Measurements from ENCODE around the gene HIBCH. TPM values are rescaled to one million over a fixed set of nuclear protein-coding genes. Genes with fewer than 3 reads are reported as not detected.

The HIBCH gene
- total RNA-seq, 2 experiments from 2014 or later, result 15.6 to 29.7 TPM

DNA sequence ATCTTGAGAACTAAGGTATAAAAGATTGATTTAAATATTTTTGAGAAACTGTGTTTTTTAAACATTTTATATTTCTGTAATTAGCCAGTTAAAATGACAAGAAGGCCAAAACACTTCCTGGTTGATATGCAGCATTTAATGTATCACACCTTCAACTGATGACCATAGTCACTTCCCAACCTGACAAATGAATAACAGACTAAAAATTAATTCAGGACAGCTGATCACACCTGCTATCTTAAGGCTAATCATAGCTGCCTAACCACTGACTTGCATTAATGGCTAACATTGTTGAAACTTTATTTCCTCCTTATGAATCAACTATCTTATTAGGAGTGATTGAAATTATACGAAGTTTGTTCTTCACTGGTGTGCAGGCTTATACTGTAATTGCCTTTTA lies 131.3 kb downstream of the HIBCH start:
- Histone ChIP-seq H2AFZ (ENCODE audit: low read length) (no peak overlapping the region), H3K36me3 (ENCODE audit: insufficient read depth, low read length) (no peaks in the 10 kb centered on the region), H3K9me3 (ENCODE audit: low read length) (no peaks in the 10 kb centered on the region), H3K9me2 (ENCODE audit: insufficient read depth, low read length) (no peaks in the 10 kb centered on the region), H3K4me3 (ENCODE audit: low read depth, low read length, poor library complexity, severe bottlenecking) (no peak overlapping the region), H3K79me2 (ENCODE audit: insufficient read depth, low read depth, low read length) (no peaks in the 10 kb centered on the region), H3K27ac (ENCODE audit: low read depth, low read length, poor library complexity, severe bottlenecking) (no peak overlapping the region), H4K20me1 (ENCODE audit: insufficient read depth, low read length) (no peaks in the 10 kb centered on the region), H3K4me1 (ENCODE audit: insufficient read depth, low read length, poor library complexity, severe bottlenecking) (peaks cover 4% of the 10 kb centered on the region), H3K4me2 (ENCODE audit: low read length) (no peak overlapping the region)
- no TSS peak for BruUV-seq (replicated peaks)
- CTCF ChIA-PET (ENCODE audit: unreplicated experiment), result no interaction called here
- POLR2A ChIA-PET, result interaction anchor here (1.5 kb wide), 1 partner anchor 8 kb away, joined by 3 read pairs; no protein-coding TSS in a partner anchor
- intact Hi-C loops (cut with micrococcal nuclease; ENCODE audit: unreplicated experiment), result loop anchor here (5.0 kb wide), 1 partner anchor 344 kb away; the partner anchor contains the start of gene NEMP2
- TF ChIP-seq, protein P1, sequence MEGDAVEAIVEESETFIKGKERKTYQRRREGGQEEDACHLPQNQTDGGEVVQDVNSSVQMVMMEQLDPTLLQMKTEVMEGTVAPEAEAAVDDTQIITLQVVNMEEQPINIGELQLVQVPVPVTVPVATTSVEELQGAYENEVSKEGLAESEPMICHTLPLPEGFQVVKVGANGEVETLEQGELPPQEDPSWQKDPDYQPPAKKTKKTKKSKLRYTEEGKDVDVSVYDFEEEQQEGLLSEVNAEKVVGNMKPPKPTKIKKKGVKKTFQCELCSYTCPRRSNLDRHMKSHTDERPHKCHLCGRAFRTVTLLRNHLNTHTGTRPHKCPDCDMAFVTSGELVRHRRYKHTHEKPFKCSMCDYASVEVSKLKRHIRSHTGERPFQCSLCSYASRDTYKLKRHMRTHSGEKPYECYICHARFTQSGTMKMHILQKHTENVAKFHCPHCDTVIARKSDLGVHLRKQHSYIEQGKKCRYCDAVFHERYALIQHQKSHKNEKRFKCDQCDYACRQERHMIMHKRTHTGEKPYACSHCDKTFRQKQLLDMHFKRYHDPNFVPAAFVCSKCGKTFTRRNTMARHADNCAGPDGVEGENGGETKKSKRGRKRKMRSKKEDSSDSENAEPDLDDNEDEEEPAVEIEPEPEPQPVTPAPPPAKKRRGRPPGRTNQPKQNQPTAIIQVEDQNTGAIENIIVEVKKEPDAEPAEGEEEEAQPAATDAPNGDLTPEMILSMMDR (conservative IDR thresholded peaks at IDR 0.05; ENCODE audit: low read length), result no peak
- no peak for TF ChIP-seq EZH2phosphoT487 (IDR thresholded peaks at IDR 0.05; ENCODE audit: borderline replicate concordance, low read depth, low read length)
- DNase-seq (ENCODE audit: low spot score), result no peak

DNA sequence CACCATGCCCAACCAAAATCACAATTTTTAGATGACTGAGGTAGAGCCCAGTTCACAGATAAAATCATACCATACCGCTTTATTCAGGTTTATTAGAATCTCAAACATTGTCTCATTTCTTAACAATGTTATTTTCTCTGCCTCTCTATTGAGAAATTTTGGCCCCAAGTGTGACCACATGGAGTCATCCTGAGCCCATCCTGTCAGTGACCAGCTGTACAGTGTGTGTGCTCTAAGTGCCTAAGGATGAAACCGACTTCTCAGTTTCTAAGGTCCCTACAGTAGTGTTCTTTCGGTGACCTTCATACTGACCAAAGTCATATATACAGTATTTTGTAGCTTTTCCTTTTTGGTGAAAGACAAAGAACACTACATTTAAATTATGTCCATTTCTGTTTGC lies 133.4 kb downstream of the HIBCH start:
- intact Hi-C loops (cut with micrococcal nuclease; ENCODE audit: unreplicated experiment), result loop anchor here (5.0 kb wide), 1 partner anchor 346 kb away; the partner anchor contains the start of gene NEMP2
- Histone ChIP-seq H3K4me2 (ENCODE audit: low read length) (no peak overlapping the region), H3K4me3 (ENCODE audit: low read depth, low read length, poor library complexity, severe bottlenecking) (no peak overlapping the region), H3K9me3 (ENCODE audit: low read length) (no peaks in the 10 kb centered on the region), H3K9me2 (ENCODE audit: insufficient read depth, low read length) (no peaks in the 10 kb centered on the region), H3K4me1 (ENCODE audit: insufficient read depth, low read length, poor library complexity, severe bottlenecking) (peaks cover 9% of the 10 kb centered on the region), H4K20me1 (ENCODE audit: insufficient read depth, low read length) (no peaks in the 10 kb centered on the region), H3K79me2 (ENCODE audit: insufficient read depth, low read depth, low read length) (no peaks in the 10 kb centered on the region), H3K36me3 (ENCODE audit: insufficient read depth, low read length) (no peaks in the 10 kb centered on the region), H3K27ac (ENCODE audit: low read depth, low read length, poor library complexity, severe bottlenecking) (no peak overlapping the region), H2AFZ (ENCODE audit: low read length) (no peak overlapping the region)
- no peak for DNase-seq (ENCODE audit: low spot score)
- TF ChIP-seq, protein P1 (conservative IDR thresholded peaks at IDR 0.05; ENCODE audit: low read length), result no peak
- no peak for TF ChIP-seq EZH2phosphoT487 (IDR thresholded peaks at IDR 0.05; ENCODE audit: borderline replicate concordance, low read depth, low read length)
- ChIA-PET POLR2A (interaction anchor here (0.5 kb wide), 2 partner anchors 12 to 135 kb away, joined by 3 read pairs; no protein-coding TSS in a partner anchor), CTCF (ENCODE audit: unreplicated experiment) (no interaction called here)
- no TSS peak for BruUV-seq (replicated peaks)

DNA sequence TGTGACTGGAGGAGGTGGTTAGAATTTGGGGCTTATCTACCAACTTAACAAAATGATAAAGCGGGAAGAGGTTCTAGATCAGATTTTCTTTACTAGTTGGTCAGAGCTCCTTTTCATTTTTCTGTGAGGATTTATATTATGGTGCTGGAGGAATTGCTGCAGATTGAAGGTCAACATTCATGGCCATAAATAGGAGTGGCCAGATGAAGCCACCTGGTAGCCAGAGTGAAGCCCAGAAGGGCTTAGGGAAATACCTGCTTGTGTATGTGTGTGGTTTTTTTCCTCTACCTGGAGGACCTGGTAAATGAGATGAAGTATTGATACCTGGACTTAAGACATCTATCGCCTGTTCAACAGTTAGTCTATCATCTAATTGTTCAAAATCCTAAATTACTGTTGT lies 134.2 kb downstream of the HIBCH start:
- Histone ChIP-seq H3K4me3 (ENCODE audit: low read depth, low read length, poor library complexity, severe bottlenecking) (no peak overlapping the region), H3K4me1 (ENCODE audit: insufficient read depth, low read length, poor library complexity, severe bottlenecking) (peaks cover 9% of the 10 kb centered on the region), H3K79me2 (ENCODE audit: insufficient read depth, low read depth, low read length) (no peaks in the 10 kb centered on the region), H3K36me3 (ENCODE audit: insufficient read depth, low read length) (no peaks in the 10 kb centered on the region), H3K9me2 (ENCODE audit: insufficient read depth, low read length) (no peaks in the 10 kb centered on the region), H3K27ac (ENCODE audit: low read depth, low read length, poor library complexity, severe bottlenecking) (no peak overlapping the region), H2AFZ (ENCODE audit: low read length) (no peak overlapping the region), H4K20me1 (ENCODE audit: insufficient read depth, low read length) (no peaks in the 10 kb centered on the region), H3K9me3 (ENCODE audit: low read length) (no peaks in the 10 kb centered on the region), H3K4me2 (ENCODE audit: low read length) (no peak overlapping the region)
- no peak for TF ChIP-seq EZH2phosphoT487 (IDR thresholded peaks at IDR 0.05; ENCODE audit: borderline replicate concordance, low read depth, low read length)
- TF ChIP-seq, protein P1 (conservative IDR thresholded peaks at IDR 0.05; ENCODE audit: low read length), result no peak
- BruUV-seq (replicated peaks), result no TSS peak
- ChIA-PET CTCF (ENCODE audit: unreplicated experiment) (no interaction called here), POLR2A (no interaction called here)
- intact Hi-C loops (cut with micrococcal nuclease; ENCODE audit: unreplicated experiment), result loop anchor here (5.0 kb wide), 1 partner anchor 347 kb away; the partner anchor contains the start of gene NEMP2
- no peak for DNase-seq (ENCODE audit: low spot score)
